Stimulated activated naive CD8-positive, alpha-beta T cell treated with anti-CD3 and anti-CD28 coated beads, Interleukin-15, Interleukin-2, amounts not matched to agents 100 ng/mL and 50 ng/mL, for 24 hours (primary cell): Measurements from ENCODE around the gene KRTAP20-4.

Source experiments
- H3K27ac Mint-ChIP-seq: one replicate; pipeline ENCODE4 v1.8.0; 2021; ENCODE audit warnings: mild to moderate bottlenecking, mixed read lengths
- H3K27me3 Mint-ChIP-seq: one replicate; pipeline ENCODE4 v1.8.0; 2021; ENCODE audit warnings: mixed read lengths
- H3K36me3 Mint-ChIP-seq: one replicate; pipeline ENCODE4 v1.8.0; 2021; ENCODE audit warnings: low read depth, mixed read lengths
- H3K4me1 Mint-ChIP-seq: one replicate; pipeline ENCODE4 v1.8.0; 2021; ENCODE audit warnings: low read depth, mixed read lengths
- H3K4me3 Mint-ChIP-seq: one replicate; pipeline ENCODE4 v1.8.0; 2021; ENCODE audit warnings: mild to moderate bottlenecking, mixed read lengths
- H3K9me3 Mint-ChIP-seq: one replicate; pipeline ENCODE4 v1.8.0; 2021; ENCODE audit warnings: mixed read lengths

Gene KRTAP20-4

DNA sequence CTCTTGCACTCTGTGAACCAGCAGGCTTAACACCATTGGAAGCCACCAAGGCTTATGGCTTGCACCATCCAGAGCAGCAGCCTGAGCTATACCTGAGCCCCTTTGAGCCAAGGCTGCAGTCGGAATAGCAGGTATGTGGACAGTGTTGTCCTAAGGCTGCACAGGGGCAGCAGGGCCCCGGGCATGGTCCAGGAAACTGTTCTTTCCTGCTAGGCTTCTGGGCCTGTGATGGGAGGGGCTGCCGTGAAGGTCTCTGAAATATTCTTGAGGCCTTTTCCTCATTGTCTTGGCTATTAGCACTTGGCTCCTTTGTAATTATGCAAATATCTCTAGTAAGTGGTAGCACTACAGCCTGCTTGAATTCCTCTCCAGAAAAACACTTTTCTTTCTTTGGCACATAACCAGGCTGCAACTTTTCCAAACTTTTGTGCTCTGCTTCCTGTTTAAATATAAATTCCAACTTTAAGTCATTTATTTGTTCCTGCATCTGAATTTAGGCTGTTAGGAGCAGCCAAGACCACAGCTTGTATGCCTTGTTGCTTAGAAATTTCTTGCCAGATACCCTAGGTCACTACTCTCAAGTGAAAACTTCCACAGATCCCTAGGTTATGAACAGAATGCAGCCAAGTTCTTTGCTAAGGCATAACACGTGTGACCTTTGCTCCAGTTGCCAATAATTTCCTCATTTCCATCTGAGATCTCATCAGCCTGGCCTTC is 5.2 kb downstream of the KRTAP20-4 start:
- Mint-ChIP-seq H3K4me3 (no peak overlapping the region), H3K36me3 (no peaks in the 10 kb centered on the region), H3K9me3 (peaks cover 6% of the 10 kb centered on the region), H3K27me3 (no peaks in the 10 kb centered on the region), H3K27ac (no peak overlapping the region), H3K4me1 (no peaks in the 10 kb centered on the region)

DNA sequence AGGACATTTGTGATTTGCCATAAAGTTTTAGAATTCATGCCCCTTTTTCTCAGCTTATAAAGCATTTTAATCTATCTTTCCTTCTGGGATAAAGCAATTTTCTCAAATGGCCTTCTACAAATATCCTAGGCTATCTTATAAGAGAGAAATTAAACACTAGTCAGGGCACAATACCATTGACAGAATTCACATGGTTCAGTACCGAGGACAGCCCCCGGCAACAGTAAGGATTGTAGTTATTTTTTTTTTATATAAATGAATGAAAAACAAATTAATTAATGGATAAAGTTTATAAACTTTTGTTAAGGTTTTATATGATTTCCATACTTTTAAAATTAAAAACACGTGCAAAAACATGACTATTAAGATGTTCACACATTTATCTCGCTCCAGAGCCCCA is 7.7 kb downstream of the KRTAP20-4 start:
- Mint-ChIP-seq H3K27me3 (no peaks in the 10 kb centered on the region), H3K4me1 (no peaks in the 10 kb centered on the region), H3K9me3 (peaks cover 6% of the 10 kb centered on the region), H3K27ac (no peak overlapping the region), H3K4me3 (no peak overlapping the region), H3K36me3 (no peaks in the 10 kb centered on the region)

DNA sequence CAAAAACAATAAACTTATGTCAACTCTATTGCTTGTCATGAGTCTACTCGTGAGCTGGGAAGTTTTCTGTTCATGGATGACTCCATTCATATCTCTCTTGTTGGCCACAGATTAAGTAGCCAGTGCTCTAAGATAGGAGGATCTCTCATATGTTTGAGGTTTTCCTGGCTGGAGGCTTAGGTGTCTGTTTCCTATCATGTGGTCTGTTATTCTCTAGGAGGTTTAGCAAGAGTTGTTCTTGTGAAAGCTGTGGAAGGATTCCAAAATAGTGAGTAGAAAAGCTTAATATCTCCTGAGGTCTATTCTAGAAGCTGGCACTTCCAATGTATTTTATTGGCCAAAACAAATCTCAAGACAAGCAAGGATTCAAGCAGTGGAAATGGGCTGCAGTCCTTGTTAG is 8.8 kb downstream of the KRTAP20-4 start:
- Mint-ChIP-seq H3K27me3 (no peaks in the 10 kb centered on the region), H3K4me3 (no peak overlapping the region), H3K9me3 (peaks cover 6% of the 10 kb centered on the region), H3K27ac (no peak overlapping the region), H3K36me3 (no peaks in the 10 kb centered on the region), H3K4me1 (no peaks in the 10 kb centered on the region)

DNA sequence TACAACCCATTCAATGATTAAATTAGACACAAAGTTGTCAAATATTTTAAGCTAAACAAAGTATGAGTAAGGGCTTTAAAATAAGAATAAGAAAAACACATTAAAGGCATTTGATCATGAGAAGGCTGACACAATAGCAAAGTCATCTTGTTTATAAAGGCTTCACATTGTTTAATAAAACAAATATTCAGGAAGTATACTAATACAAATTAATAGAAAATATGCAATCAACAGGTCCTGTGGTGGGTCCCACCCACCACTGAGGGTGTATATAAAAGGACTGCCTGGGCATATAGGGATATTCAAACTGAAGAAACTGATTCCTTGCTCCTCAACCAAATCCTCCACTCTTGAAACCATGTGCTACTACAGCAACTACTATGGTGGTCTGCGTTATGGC is 14.5 kb downstream of the KRTAP20-4 start, which contains the start of gene KRTAP20-2:
Gene KRTAP20-2 (plus strand): TSS at position 301 of the 400 bp plus-strand sequence. CDS start 58 bp downstream, at position 359.
- Mint-ChIP-seq H3K27ac (no peak within 1 kb of the TSS), H3K9me3 (no peaks in the 10 kb centered on the region), H3K4me3 (no peak within 1 kb of the TSS), H3K27me3 (no peaks in the 10 kb centered on the region), H3K36me3 (no peaks in the 10 kb centered on the region), H3K4me1 (no peaks in the 10 kb centered on the region)

GRCh38 chr21:30638686-30639085 is 18.3 kb downstream of the KRTAP20-4 start:
- no peak overlapping the region for H3K27ac Mint-ChIP-seq
- peaks cover 4% of the 10 kb centered on the region for H3K9me3 Mint-ChIP-seq
- no peaks in the 10 kb centered on the region for H3K27me3 Mint-ChIP-seq
- H3K4me1 Mint-ChIP-seq, result no peaks in the 10 kb centered on the region
- no peak overlapping the region for H3K4me3 Mint-ChIP-seq
- no peaks in the 10 kb centered on the region for H3K36me3 Mint-ChIP-seq

GRCh38 chr21:30642564-30642963 is 22.1 kb downstream of the KRTAP20-4 start, which contains the start of gene KRTAP20-3:
TSS of gene KRTAP20-3 (plus strand) at chr21:30642864.
- H3K4me1 Mint-ChIP-seq, result no peaks in the 10 kb centered on the region
- H3K9me3 Mint-ChIP-seq, result peaks cover 9% of the 10 kb centered on the region
- H3K27ac Mint-ChIP-seq, result no peak within 1 kb of the TSS
- no peaks in the 10 kb centered on the region for H3K36me3 Mint-ChIP-seq
- no peak within 1 kb of the TSS for H3K4me3 Mint-ChIP-seq
- H3K27me3 Mint-ChIP-seq, result no peaks in the 10 kb centered on the region

DNA sequence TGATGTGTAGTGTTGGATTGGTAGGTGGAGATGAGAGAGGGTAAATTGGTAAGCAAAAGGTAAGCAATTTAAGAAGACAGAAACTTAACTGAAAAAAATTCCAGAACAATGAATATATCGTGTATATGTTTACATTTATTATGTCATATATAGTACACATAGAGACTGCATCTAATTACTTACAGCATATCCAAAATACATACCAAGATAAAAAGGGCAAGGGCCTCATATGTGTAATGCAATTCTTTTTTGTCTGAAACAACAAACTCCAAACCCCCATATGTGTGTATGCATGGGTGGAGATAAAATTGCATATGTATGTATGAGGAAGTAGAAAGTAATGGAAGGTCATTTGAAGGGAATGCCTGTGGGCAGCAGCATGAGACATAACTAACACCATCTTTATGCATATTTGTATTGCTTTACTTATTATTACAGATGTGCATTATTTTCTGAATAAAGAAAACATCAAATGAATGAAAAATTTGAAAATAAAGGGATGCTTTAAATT is 26.5 kb downstream of the KRTAP20-4 start:
- Mint-ChIP-seq H3K27ac (no peak overlapping the region), H3K9me3 (peaks cover 11% of the 10 kb centered on the region), H3K4me1 (no peaks in the 10 kb centered on the region), H3K27me3 (peaks cover 3% of the 10 kb centered on the region), H3K4me3 (no peak overlapping the region), H3K36me3 (no peaks in the 10 kb centered on the region)

GRCh38 chr21:30652891-30653290 is 32.5 kb downstream of the KRTAP20-4 start:
- Mint-ChIP-seq H3K27me3 (peaks cover 3% of the 10 kb centered on the region), H3K4me1 (no peaks in the 10 kb centered on the region), H3K9me3 (peaks cover 11% of the 10 kb centered on the region), H3K4me3 (no peak overlapping the region), H3K36me3 (no peaks in the 10 kb centered on the region), H3K27ac (no peak overlapping the region)

GRCh38 chr21:30668776-30669175 is 48.3 kb downstream of the KRTAP20-4 start:
- Mint-ChIP-seq H3K9me3 (peaks cover 10% of the 10 kb centered on the region), H3K4me3 (no peak overlapping the region), H3K27ac (no peak overlapping the region), H3K36me3 (no peaks in the 10 kb centered on the region), H3K4me1 (no peaks in the 10 kb centered on the region), H3K27me3 (no peaks in the 10 kb centered on the region)
